LNCAP (cell line): ENCODE results near the gene PPM1H.

ENCODE experiments used
- CTCF ChIP-seq: fragments of 450-650 bp; IDR thresholded peaks from 2 replicates; pipeline ENCODE4 v1.5.1; 2017; ENCODE audit warnings: mild to moderate bottlenecking

The PPM1H gene

GRCh38 chr12:62737615-62738014 is 197.3 kb downstream of the PPM1H start:
- TF ChIP-seq CTCF = no peak

- TF ChIP-seq CTCF = no peak
Observed at GRCh38 chr12:62737188-62737587, 197.8 kb downstream of the PPM1H start.

GRCh38 chr12:62736596-62736995 is 198.4 kb downstream of the PPM1H start:
- no peak for TF ChIP-seq CTCF

- TF ChIP-seq CTCF = no peak
Observed at GRCh38 chr12:62732861-62733427, 202.0 kb downstream of the PPM1H start.

- no peak for TF ChIP-seq CTCF
Observed at GRCh38 chr12:62731055-62731820, 203.7 kb downstream of the PPM1H start.

- no peak for TF ChIP-seq CTCF
Observed at GRCh38 chr12:62730649-62731048, 204.3 kb downstream of the PPM1H start.

GRCh38 chr12:62728741-62729140 is 206.2 kb downstream of the PPM1H start:
- TF ChIP-seq CTCF = no peak
